H54 (cell line): Measurements from ENCODE around the gene CACNA2D3.

Experiments
- DNase-seq: peaks from one replicate; pipeline ENCODE4 v3.0.0; 2011; ENCODE audit warnings: low spot score, mixed read lengths; ENCODE audit not compliant: insufficient read length
- FAIRE-seq: peaks from 3 replicates; lab custom pipeline; 2011; peaks lifted over from hg19 to GRCh38; lab: Jason Lieb, UNC
- POLR2A ChIP-seq: IDR thresholded peaks from 2 replicates; pipeline ENCODE4 v1.6.1; 2011; ENCODE audit warnings: low read depth, mild to moderate bottlenecking, low read length

CACNA2D3 gene

DNA sequence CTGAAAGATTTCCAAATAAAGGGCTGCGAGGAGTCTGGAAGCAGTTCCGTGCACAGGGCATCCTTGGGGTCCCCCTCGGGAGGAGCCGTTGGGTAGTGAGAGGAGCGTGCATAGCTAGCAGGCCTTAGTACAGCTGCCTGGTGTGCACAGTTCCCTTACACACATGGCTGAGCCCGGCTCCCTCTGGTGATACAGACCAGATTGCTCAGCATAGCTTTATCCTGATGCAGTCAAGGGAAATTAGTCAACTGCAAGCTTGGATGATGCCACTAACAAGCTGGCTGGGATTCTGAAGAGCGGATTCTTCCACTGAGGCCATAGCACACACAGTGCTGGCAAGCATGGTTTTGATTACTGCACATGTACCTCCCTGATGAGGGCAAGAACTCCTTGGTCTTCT is 456.1 kb downstream of the CACNA2D3 start:
- FAIRE-seq: no peak
- DNase-seq: no peak
- no peak for TF ChIP-seq POLR2A

DNA sequence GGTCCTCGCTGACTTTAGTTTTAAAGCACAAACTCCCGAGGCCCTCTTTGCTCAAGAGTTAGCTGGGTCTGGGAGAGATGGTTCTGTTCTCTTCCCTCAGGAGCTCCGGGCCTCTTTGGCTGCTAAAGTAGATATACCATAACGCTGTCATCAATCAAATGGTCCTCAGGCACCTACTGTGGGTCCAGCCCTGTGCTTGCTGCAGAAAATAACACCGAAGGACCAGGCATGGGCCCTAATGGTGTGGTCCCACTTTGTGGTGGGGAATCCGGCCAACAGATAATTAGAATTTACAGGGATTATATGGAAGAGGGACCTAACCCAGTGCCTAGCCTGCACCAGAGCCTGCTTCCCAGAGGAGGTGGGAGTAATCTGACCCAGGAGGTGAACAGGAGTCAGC is 458.1 kb downstream of the CACNA2D3 start:
- FAIRE-seq (no peak), DNase-seq (no peak)
- TF ChIP-seq POLR2A: no peak

DNA sequence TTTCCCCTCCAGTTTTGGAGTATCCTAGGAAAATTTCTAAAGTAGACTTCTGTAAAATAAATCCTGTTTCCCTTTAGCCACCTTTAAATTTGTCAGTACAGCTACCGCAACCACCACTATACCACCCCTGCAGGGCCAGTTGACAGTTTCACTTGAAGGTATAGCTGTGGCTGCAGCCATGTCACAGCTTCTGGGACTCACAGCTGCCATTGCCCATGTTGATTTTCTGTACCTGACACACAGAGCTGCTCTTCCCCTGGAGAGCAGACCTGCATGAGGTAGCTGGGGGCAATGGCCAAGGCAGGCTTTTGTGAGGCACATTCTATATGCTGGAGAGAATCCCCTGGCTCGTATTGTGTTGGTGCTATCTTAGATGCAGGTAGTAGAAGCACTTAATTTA is 460.1 kb downstream of the CACNA2D3 start:
- no peak for DNase-seq
- TF ChIP-seq POLR2A: no peak
- FAIRE-seq: no peak

DNA sequence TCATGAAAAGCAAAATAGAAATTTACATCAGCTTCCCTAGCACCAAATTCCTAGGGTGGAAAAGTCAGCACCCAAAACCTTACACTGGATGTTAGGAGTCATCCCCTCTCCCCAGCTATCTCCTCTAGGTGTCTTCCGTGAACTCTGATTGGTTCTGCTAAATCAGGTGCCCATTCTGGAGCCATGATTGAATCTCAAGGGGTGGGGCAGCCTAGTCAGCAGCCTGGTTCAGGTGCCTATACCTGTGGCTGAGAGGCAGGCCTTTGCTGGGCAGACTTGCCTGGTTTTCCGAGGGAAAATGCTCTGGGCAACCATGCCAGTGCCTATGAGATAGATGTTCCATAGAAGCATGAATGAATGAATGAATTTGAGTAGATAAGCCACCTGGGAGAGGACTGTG is 468.8 kb downstream of the CACNA2D3 start:
- DNase-seq (no peak), FAIRE-seq (no peak)
- TF ChIP-seq POLR2A: no peak

DNA sequence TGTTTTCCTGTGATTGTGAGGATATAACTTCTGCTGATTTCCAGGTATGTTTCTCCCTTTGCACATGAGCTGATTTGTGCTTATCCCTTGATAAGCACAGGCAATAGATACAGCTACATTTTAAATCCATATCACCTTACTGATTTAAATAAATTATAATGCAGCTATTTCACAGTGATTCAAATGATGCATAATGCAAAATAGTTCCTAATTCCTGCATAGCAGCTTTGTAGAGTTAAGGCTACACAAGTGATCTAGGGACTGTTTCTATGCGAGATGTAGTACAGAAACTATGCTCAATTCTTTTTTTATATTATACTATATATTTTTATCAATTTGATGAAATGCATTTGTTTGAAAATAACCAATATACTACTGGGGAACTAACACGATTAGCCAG is 471.3 kb downstream of the CACNA2D3 start:
- no peak for DNase-seq
- FAIRE-seq: no peak
- no peak for TF ChIP-seq POLR2A

DNA sequence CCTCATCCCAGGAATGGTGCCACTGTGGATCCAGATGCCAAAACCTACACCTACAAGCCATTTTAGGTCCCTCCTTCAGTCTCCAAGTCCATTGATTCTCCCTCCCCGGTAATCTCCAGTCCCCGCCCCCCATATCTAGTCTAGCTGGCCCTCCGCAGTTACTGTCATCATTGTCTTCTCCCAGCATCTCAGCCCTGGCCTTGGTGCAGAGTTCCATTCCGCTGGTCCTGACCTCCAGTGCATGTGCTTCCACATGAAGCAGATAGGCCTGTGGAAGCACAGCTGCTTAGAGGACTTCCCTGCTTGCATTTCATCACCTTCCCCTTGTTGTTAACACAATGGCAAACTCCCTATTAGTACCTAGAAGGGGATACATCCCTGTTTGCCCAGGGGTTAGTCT is 473.7 kb downstream of the CACNA2D3 start:
- FAIRE-seq: no peak
- no peak for TF ChIP-seq POLR2A
- no peak for DNase-seq

DNA sequence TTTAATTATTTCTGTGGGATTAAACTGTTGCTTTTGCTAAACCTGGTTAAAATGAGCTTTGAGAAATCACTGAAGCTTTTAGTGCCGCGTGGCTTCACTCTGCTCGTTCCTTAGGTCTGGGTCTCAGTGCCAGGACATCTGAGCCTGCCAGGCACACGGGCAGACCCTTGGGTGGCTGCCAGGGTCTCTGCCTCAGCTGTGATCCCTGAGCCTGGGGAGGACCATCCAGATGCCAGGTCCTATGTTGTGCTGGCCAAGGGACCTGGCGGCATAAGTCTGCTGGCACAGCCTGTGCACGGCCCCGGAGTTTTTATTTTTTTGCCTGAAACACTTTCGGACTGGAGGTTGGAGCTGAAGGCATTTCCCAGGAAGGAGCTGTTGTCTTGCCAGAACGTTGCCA is 477.4 kb downstream of the CACNA2D3 start:
- FAIRE-seq (no peak), DNase-seq (no peak)
- TF ChIP-seq POLR2A: no peak

DNA sequence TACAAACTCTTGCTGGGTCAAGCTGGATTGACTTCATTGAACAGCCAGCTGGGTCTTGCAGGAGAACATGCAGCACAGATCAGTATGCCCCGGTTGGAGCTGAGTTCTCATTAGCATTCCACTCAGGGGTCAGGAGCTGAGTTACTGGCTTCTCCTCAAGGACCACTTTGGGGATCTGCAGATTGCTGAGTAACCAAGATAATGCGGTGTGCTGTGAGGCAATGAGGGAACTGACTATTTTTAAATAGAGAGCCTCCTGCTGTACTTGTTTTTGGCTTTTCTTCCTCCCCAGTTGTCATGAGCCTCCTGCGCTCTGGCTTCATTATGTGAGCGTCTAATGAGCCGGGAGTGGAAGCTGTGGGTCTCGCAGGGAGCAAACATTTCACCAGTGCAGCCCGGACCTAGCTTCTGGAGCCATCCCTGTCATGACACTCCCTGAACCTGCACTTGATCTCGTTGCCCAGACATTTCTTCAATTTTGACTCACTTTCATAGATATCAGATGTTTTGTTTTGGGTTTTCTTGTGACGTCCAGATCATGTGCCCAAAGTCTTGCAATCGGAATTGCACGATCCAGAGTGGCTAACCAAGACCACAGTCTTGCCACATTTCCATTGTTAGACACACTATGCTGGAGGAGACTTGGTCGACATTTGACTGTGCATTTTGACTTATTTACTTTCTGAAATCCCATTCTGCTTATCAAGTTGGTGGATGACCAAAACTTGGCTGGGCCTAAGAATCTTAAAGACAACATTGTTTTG is 478.3 kb downstream of the CACNA2D3 start:
- no peak for TF ChIP-seq POLR2A
- no peak for FAIRE-seq
- DNase-seq: no peak

DNA sequence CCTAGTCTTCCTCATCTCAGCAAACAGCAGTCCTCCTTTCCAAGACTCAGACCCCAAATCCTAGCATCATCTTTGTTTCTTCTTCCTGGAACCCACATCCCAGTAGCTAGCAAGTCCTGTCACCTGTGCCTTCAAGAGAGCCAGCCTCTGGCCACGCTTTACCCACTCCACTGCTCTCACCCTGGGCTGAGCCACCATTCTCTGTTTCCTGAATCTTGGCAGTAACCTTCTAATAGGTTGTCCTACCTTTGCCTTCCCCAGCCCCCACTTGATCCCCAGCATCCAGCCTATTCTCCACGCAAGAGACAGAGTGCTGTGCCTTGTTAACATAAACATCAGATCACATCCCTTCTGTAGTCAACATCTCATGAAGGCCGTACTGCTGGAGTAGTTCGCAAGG is 482.1 kb downstream of the CACNA2D3 start:
- no peak for DNase-seq
- FAIRE-seq: no peak
- TF ChIP-seq POLR2A: no peak

DNA sequence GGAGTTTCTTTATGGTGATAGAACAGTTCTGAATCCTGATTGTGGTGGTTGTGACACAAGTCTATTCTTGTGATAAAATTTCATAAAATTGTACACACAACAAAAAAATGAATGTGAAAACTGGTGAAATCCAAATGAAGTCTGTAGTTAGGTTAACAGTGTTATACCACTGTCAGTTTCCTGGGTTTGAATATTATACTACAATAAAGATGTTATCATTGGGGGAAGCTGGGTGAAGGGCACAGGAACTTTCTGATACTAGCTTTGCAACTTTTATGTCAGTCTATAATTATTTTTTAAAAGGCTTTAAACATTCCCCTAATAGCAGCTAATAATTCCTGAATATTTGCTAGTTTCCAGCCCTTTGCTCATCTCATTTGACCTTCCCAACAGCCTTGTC is 485.7 kb downstream of the CACNA2D3 start:
- no peak for DNase-seq
- no peak for TF ChIP-seq POLR2A
- no peak for FAIRE-seq

DNA sequence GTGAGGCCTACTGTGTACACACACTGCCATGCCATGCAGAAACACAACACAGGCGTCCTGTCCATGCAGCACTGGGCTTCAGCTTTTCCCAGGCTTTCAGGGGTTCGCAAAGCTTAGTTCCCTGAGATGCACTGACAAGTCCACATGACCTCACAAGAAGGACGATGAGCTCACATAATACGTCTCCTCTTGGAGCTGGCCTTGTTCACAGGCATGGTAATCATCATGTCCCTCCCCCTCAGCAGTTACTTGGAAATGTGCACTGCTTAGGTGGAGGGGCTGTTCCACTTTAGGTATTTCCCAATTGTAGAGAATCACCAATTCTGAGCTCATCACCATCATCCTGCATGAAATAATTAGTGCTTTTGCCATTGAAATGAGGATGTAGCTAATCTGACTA is 496.7 kb downstream of the CACNA2D3 start:
- TF ChIP-seq POLR2A: no peak
- FAIRE-seq (no peak), DNase-seq (no peak)

DNA sequence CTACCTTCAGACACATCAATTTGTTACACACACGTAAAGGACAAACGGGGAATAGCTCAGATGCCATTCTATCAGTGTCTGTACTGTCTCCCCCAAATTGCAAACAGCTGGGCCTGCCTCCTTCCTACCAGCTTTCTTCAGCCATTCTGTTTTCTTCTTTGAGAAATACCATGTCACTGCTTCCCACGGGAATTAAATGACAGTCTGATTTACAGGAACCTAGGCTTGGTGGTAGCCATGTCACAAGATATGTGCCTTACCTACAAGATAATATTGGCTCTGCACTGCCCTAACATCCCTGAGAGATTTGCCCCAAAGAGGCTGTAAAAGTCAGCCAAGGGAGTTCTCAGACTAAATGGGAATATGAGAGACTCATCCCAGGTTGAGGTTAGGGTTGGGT is 497.2 kb downstream of the CACNA2D3 start:
- DNase-seq: no peak
- no peak for TF ChIP-seq POLR2A
- FAIRE-seq: no peak

DNA sequence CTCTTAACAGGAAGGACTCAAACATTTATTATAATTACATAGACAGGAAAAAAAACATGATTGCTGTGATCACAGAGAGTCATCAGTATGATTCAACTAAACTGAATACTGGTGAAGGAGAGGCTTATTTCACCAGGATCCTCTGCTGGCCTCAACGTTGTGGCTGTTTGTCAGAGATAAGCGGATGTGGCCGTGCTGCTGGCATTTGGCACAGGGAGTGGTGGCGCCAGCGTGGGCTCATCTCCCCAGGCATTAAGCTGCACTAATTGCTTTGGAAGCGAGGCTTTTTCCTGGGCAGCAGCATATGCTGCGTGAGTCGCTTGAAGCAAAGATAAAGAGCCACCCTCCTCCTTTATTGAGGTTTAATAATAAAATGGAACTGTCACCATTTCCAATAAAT is 498.8 kb downstream of the CACNA2D3 start:
- FAIRE-seq: no peak
- DNase-seq: no peak
- 0 out of 2 replicates have a peak, but pooled peaks have one; percentile 7 for TF ChIP-seq POLR2A

DNA sequence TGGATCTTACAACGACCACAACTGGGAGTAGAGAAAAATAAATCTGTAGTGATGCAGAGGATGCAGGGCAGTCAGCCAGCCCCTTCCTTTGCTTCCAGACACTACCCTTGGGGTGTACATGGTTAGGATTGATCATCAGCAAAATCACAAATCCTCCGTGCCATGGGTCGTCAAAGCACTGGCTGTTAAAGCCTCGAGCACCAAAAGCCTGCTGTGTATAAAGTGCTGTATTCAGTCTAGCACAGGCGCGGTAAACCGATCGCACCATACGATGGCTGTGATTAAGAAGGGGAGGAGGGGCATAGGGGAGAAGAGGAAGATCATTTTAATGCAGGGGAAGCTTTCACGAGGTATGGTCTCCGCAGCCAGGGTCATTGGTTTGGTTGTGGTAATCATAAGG is 500.3 kb downstream of the CACNA2D3 start:
- TF ChIP-seq POLR2A: no peak
- DNase-seq: no peak
- no peak for FAIRE-seq
